GM23338 (cell line): ENCODE data around the gene PIP5K1A. TPM values are rescaled to one million over a fixed set of nuclear protein-coding genes. Genes with fewer than 3 reads are reported as not detected.

Experiments
- ATAC-seq: fragments of 200-7000 bp; cut with Tn5 transposase; 3 replicates; pipeline ENCODE4 v1.9.1; 2020
- DNase-seq: peaks from one replicate; pipeline ENCODE4 v3.0.0-alpha.2; 2015; ENCODE audit warnings: low spot score
- H2AFZ ChIP-seq: fragments of 200-600 bp; sonication (generic); 2 replicates; pipeline ENCODE4 v1.8.0; 2016; ENCODE audit warnings: antibody characterized with exemption, mild to moderate bottlenecking, moderate library complexity
- H3F3A ChIP-seq: fragments of 200-600 bp; sonication (generic); replicated peaks from 2 replicates; pipeline ENCODE4 v1.8.0; 2017; ENCODE audit warnings: antibody characterized with exemption, mixed run types, low read depth
- H3K27ac ChIP-seq: fragments of 200-600 bp; sonication (generic); 2 replicates; pipeline ENCODE4 v1.6.1; 2016; ENCODE audit warnings: low read depth
- H3K27me3 ChIP-seq: fragments of 200-600 bp; sonication (generic); 2 replicates; pipeline ENCODE4 v1.8.0; 2016; ENCODE audit warnings: mild to moderate bottlenecking, mixed run types, moderate library complexity; ENCODE audit not compliant: insufficient read depth
- H3K36me3 ChIP-seq: fragments of 200-600 bp; sonication (generic); 2 replicates; pipeline ENCODE4 v1.8.0; 2016; ENCODE audit warnings: mild to moderate bottlenecking; ENCODE audit not compliant: insufficient read depth
- H3K4me1 ChIP-seq: fragments of 200-600 bp; sonication (generic); 2 replicates; pipeline ENCODE4 v1.8.0; 2016; ENCODE audit warnings: mild to moderate bottlenecking, moderate library complexity; ENCODE audit not compliant: insufficient read depth
- H3K4me2 ChIP-seq: fragments of 200-600 bp; sonication (generic); 2 replicates; pipeline ENCODE4 v1.7.1; 2017; ENCODE audit warnings: mixed run types
- H3K4me3 ChIP-seq: fragments of 200-600 bp; sonication (generic); 2 replicates; pipeline ENCODE4 v1.6.1; 2016; ENCODE audit warnings: mixed run types
- H3K79me2 ChIP-seq: fragments of 200-600 bp; sonication (generic); replicated peaks from 2 replicates; pipeline ENCODE4 v1.8.0; 2017; ENCODE audit warnings: mild to moderate bottlenecking; ENCODE audit not compliant: insufficient read depth
- H3K9me2 ChIP-seq: fragments of 200-600 bp; sonication (generic); 2 replicates; pipeline ENCODE4 v1.8.0; 2017; ENCODE audit not compliant: insufficient read depth
- H4K20me1 ChIP-seq: fragments of 200-600 bp; sonication (generic); replicated peaks from 2 replicates; pipeline ENCODE4 v1.8.0; 2017; ENCODE audit warnings: mild to moderate bottlenecking; ENCODE audit not compliant: insufficient read depth
- H3K27ac Mint-ChIP-seq: 2 replicates; pipeline ENCODE4 v1.8.0; 2020; ENCODE audit warnings: inconsistent platforms, mild to moderate bottlenecking, moderate library complexity, mixed read lengths
- H3K27me3 Mint-ChIP-seq: 3 replicates; pipeline ENCODE4 v1.8.0; 2022; ENCODE audit warnings: low read depth, mild to moderate bottlenecking, moderate library complexity, mixed read lengths, inconsistent platforms; ENCODE audit not compliant: insufficient read depth, poor library complexity
- H3K36me3 Mint-ChIP-seq: 3 replicates; pipeline ENCODE4 v1.8.0; 2021; ENCODE audit warnings: low read depth, mild to moderate bottlenecking, inconsistent platforms, moderate library complexity, mixed read lengths
- H3K4me1 Mint-ChIP-seq: 3 replicates; pipeline ENCODE4 v1.8.0; 2020; ENCODE audit warnings: mild to moderate bottlenecking, inconsistent platforms, mixed read lengths
- H3K4me3 Mint-ChIP-seq: 3 replicates; pipeline ENCODE4 v1.8.0; 2021; ENCODE audit warnings: moderate library complexity, mild to moderate bottlenecking, inconsistent platforms, mixed read lengths
- H3K9me3 Mint-ChIP-seq: 3 replicates; pipeline ENCODE4 v1.8.0; 2020; ENCODE audit warnings: moderate library complexity, mild to moderate bottlenecking, inconsistent platforms, mixed read lengths
- CREB1 ChIP-seq: fragments of 250-450 bp; sonication (Bioruptor Pico); IDR thresholded peaks from 2 replicates; pipeline ENCODE4 v1.5.0; 2020; ENCODE audit warnings: low read depth, mild to moderate bottlenecking, moderate library complexity
- EZH2 ChIP-seq: fragments of 200-600 bp; sonication (generic); IDR thresholded peaks from one replicate; pipeline ENCODE4 v1.8.0; 2017; ENCODE audit warnings: antibody characterized with exemption, mild to moderate bottlenecking, low read depth; ENCODE audit not compliant: unreplicated experiment
- EZH2phosphoT487 ChIP-seq: fragments of 200-600 bp; sonication (generic); IDR thresholded peaks from one replicate; pipeline ENCODE4 v1.8.1; 2018; ENCODE audit warnings: antibody characterized with exemption; ENCODE audit not compliant: unreplicated experiment
- JUNB ChIP-seq: IDR thresholded peaks from one replicate; pipeline ENCODE4 v1.6.1; 2016; ENCODE audit warnings: antibody characterized with exemption; ENCODE audit not compliant: unreplicated experiment
- NANOG ChIP-seq: IDR thresholded peaks from 2 replicates; pipeline ENCODE4 v1.6.1; 2016; ENCODE audit warnings: antibody characterized with exemption, borderline replicate concordance
- POLR2AphosphoS5 ChIP-seq: IDR thresholded peaks from 2 replicates; pipeline ENCODE4 v1.6.1; 2016; ENCODE audit warnings: antibody characterized with exemption, low read depth
- REST ChIP-seq: IDR thresholded peaks from one replicate; pipeline ENCODE4 v1.6.1; 2018; ENCODE audit warnings: antibody characterized with exemption; ENCODE audit not compliant: unreplicated experiment
- STAT1 ChIP-seq: IDR thresholded peaks from one replicate; pipeline ENCODE4 v1.6.1; 2016; ENCODE audit warnings: antibody characterized with exemption; ENCODE audit not compliant: unreplicated experiment
- ZNF114 ChIP-seq: fragments of 250-450 bp; sonication (Bioruptor Pico); IDR thresholded peaks from 2 replicates; pipeline ENCODE4 v1.5.0; 2020; ENCODE audit warnings: mild to moderate bottlenecking, moderate library complexity
- ZNF331 ChIP-seq: fragments of 250-450 bp; sonication (Bioruptor Pico); IDR thresholded peaks from 2 replicates; pipeline ENCODE4 v1.5.0; 2020; ENCODE audit warnings: low read depth, mild to moderate bottlenecking, moderate library complexity
- ZNF462 ChIP-seq: fragments of 250-450 bp; sonication (Bioruptor Pico); IDR thresholded peaks from 2 replicates; pipeline ENCODE4 v1.5.0; 2020; ENCODE audit warnings: mild to moderate bottlenecking, moderate library complexity
- polyA plus RNA-seq: library from polyadenylated mRNA; unstranded; fragments of >200 nt; fragmentation: Nextera tagmentation; extraction: Ambion mirVana; gene quantifications from 2 replicates; pipeline ENCODE4 v1.2.1, GENCODE V29; 2016
- total RNA-seq: library from RNA; depleted of rRNA; stranded (reverse); fragments of >200 nt; shearing (Covaris generic); gene quantifications from 2 replicates; pipeline ENCODE4 v1.2.3, GENCODE V29; 2014
- TF ChIP-seq, protein P1 (sequence below): IDR thresholded peaks from 2 replicates; pipeline ENCODE4 v1.6.1; 2016; ENCODE audit warnings: antibody characterized with exemption
- TF ChIP-seq, protein P2 (sequence below), 2 experiments: fragments of 200-600 bp in 1 of 2; sonication (generic) in 1 of 2; conservative IDR thresholded peaks; 2 replicates each; pipeline versions ENCODE4 v1.5.1 to v1.6.1; 2016 to 2017; ENCODE audit warnings: antibody characterized with exemption in 2 of 2, low read depth in 2 of 2, mild to moderate bottlenecking in 2 of 2, moderate library complexity in 1 of 2

The PIP5K1A gene
- total and polyA plus RNA-seq, 2 experiments from 2014 or later, result 23.2 to 63.3 TPM

- Mint-ChIP-seq H3K27ac (no peak overlapping the region), H3K9me3 (no peaks in the 10 kb centered on the region), H3K4me3 (no peak overlapping the region; the same call in 2 of the 3 replicates), H3K36me3 (peaks cover 68% of the 10 kb centered on the region), H3K4me1 (0 out of 3 replicates have a peak, but pooled peaks cover 2% of the 10 kb centered on the region), H3K27me3 (peaks cover 3% of the 10 kb centered on the region)
- H4K20me1 ChIP-seq, result no peaks in the 10 kb centered on the region
- H2AFZ ChIP-seq, result no peak overlapping the region
- no peaks in the 10 kb centered on the region for H3K27me3 ChIP-seq
- no peaks in the 10 kb centered on the region for H3K9me2 ChIP-seq
- no peak for ATAC-seq
- peaks cover 2% of the 10 kb centered on the region; the same call in 1 of the 2 replicates for H3K79me2 ChIP-seq
- peaks cover 30% of the 10 kb centered on the region for H3K36me3 ChIP-seq
- DNase-seq, result no peak
- peaks cover 9% of the 10 kb centered on the region; the same call in 1 of the 2 replicates for H3F3A ChIP-seq
- H3K4me1 ChIP-seq, result no peaks in the 10 kb centered on the region
- H3K27ac ChIP-seq, result no peak overlapping the region
- H3K4me3 ChIP-seq, result no peak overlapping the region
- no peak for TF ChIP-seq ZNF331 (CRISPR knock-in tag)
- no peak for TF ChIP-seq EZH2
- TF ChIP-seq STAT1, result no peak
- TF ChIP-seq, protein P1, sequence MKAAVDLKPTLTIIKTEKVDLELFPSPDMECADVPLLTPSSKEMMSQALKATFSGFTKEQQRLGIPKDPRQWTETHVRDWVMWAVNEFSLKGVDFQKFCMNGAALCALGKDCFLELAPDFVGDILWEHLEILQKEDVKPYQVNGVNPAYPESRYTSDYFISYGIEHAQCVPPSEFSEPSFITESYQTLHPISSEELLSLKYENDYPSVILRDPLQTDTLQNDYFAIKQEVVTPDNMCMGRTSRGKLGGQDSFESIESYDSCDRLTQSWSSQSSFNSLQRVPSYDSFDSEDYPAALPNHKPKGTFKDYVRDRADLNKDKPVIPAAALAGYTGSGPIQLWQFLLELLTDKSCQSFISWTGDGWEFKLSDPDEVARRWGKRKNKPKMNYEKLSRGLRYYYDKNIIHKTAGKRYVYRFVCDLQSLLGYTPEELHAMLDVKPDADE, result no peak
- TF ChIP-seq NANOG, result no peak
- no peak for TF ChIP-seq REST
- no peak for TF ChIP-seq EZH2phosphoT487
- TF ChIP-seq, protein P2, sequence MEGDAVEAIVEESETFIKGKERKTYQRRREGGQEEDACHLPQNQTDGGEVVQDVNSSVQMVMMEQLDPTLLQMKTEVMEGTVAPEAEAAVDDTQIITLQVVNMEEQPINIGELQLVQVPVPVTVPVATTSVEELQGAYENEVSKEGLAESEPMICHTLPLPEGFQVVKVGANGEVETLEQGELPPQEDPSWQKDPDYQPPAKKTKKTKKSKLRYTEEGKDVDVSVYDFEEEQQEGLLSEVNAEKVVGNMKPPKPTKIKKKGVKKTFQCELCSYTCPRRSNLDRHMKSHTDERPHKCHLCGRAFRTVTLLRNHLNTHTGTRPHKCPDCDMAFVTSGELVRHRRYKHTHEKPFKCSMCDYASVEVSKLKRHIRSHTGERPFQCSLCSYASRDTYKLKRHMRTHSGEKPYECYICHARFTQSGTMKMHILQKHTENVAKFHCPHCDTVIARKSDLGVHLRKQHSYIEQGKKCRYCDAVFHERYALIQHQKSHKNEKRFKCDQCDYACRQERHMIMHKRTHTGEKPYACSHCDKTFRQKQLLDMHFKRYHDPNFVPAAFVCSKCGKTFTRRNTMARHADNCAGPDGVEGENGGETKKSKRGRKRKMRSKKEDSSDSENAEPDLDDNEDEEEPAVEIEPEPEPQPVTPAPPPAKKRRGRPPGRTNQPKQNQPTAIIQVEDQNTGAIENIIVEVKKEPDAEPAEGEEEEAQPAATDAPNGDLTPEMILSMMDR (conservative IDR thresholded peaks at IDR 0.05; ENCODE audit: low read depth in 2 of 2), result no peak
- no peak for TF ChIP-seq JUNB
- TF ChIP-seq ZNF462, result no peak
- TF ChIP-seq CREB1, result no peak
- TF ChIP-seq POLR2AphosphoS5, result no peak
- no peak for TF ChIP-seq ZNF114 (CRISPR knock-in tag)
- H3K4me2 ChIP-seq, result no peak overlapping the region
Observed at GRCh38 chr1:151267760-151268159, 69.4 kb downstream of the PIP5K1A start.
